IMR-90 (cell line): ENCODE results near the gene CNDP1.

Source experiments
- BHLHE40 ChIP-seq: fragments of 150-350 bp; IDR thresholded peaks from 2 replicates; pipeline ENCODE4 v1.6.1; 2016; ENCODE audit warnings: mild to moderate bottlenecking, low read depth, low read length
- CEBPB ChIP-seq: IDR thresholded peaks from 2 replicates; pipeline ENCODE4 v1.6.1; 2012; ENCODE audit warnings: low read depth, low read length, improper control_type of control experiment
- CTCF ChIP-seq: conservative IDR thresholded peaks from 2 replicates; pipeline ENCODE4 v1.5.1; 2012; ENCODE audit warnings: mild to moderate bottlenecking, low read depth, low read length, improper control_type of control experiment
- MXI1 ChIP-seq: IDR thresholded peaks from 2 replicates; pipeline ENCODE4 v1.6.1; 2012; ENCODE audit warnings: low read depth, mild to moderate bottlenecking, low read length, moderate library complexity, borderline replicate concordance
- RCOR1 ChIP-seq: IDR thresholded peaks from 2 replicates; pipeline ENCODE4 v1.6.1; 2012; ENCODE audit warnings: mild to moderate bottlenecking, low read length, improper control_type of control experiment; ENCODE audit not compliant: insufficient replicate concordance
- RFX5 ChIP-seq: IDR thresholded peaks from 2 replicates; pipeline ENCODE4 v1.8.0; 2012; ENCODE audit warnings: low read depth, mild to moderate bottlenecking, low read length, moderate library complexity
- SMC3 ChIP-seq: fragments of 150-350 bp; IDR thresholded peaks from 2 replicates; pipeline ENCODE4 v1.6.1; 2016; ENCODE audit warnings: low read depth, mild to moderate bottlenecking, antibody characterized with exemption, low read length, moderate library complexity
- USF2 ChIP-seq: fragments of 150-350 bp; IDR thresholded peaks from 2 replicates; pipeline ENCODE4 v1.6.1; 2017; ENCODE audit warnings: mild to moderate bottlenecking, antibody characterized with exemption, low read length, low read depth

GRCh38 chr18:74569401-74569800 is 35.1 kb downstream of the CNDP1 start:
- no peak for TF ChIP-seq CTCF
- TF ChIP-seq SMC3, result no peak
- no peak for TF ChIP-seq RCOR1
- TF ChIP-seq USF2, result no peak
- no peak for TF ChIP-seq CEBPB
- no peak for TF ChIP-seq MXI1
- TF ChIP-seq RFX5, result no peak
- TF ChIP-seq BHLHE40, result no peak
